ENCODE data around the gene FAM76B. TPM values are rescaled to one million over a fixed set of nuclear protein-coding genes. Genes with fewer than 3 reads are reported as not detected.

FAM76B gene
- polyA plus RNA-seq, 1 donor (not counting 4 experiments of a cell fraction or from before 2014, with no cell fraction given) = 17.4 TPM

DNA sequence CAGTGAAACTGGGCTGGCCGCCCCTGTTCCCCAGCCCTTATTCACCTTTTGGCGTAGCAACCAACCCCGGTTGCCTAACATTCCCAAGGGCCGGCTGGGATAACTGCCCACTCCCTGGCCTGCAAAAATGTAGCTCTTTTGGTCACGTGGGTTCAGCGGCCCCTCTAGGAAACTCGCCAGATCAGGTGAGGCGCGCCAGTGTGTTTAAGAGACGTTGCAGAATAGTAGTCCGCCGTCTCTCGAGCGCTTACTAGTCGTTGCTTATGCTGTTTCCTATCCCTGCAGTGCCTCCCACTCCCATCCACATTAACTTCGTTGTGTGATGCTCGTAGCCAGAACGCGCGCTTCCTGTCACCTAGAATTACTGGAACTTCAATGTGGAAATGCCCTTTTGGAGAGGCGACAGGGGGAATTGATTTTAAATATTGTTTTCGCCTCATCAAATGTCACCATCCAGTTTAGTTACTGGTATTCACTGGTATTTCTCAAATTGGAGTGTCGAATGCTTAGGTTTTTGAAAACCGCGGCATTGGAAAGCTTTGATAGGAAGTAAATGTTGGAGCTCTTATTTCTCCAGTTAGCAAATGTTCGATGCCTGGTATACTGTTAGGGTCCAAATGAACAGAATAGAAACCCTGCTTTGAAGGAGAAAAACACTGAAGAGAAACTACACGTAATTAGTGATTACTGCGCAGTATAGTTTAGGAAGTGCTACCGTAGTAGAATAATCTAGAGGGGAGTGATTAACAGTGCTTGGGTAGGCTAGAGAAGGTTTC, 1.5 kb upstream of the FAM76B start:
- dilution Hi-C loops (cut with MboI; ENCODE audit: extremely low pct_ligation_motif_present, low sequenced_read_pairs) = no loop called here
- Histone ChIP-seq H3K4me3 (ENCODE audit: control insufficient read depth in 2 of 3, extremely low read depth in 1 of 3, insufficient read depth in 2 of 3, low read depth in 1 of 3, low read length in 3 of 3) (peak overlapping the region; percentile 80 to 94 (median 94)), H3K27ac (ENCODE audit: control insufficient read depth, insufficient read depth, low read length) (peak overlapping the region; percentile 96), H2AFZ (ENCODE audit: control insufficient read depth, low read length) (peak overlapping the region; percentile 87), H4K20me1 (ENCODE audit: control insufficient read depth, extremely low read depth, insufficient read depth, low read length) (no peaks in the 10 kb centered on the region), H3K36me3 (ENCODE audit: control insufficient read depth in 2 of 2, extremely low read depth in 1 of 2, insufficient read depth in 2 of 2, low read length in 2 of 2) (no peaks in the 10 kb centered on the region), H3K27me3 (ENCODE audit: control insufficient read depth, extremely low read depth, insufficient read depth, low read length) (no peaks in the 10 kb centered on the region), H3K79me2 (ENCODE audit: control insufficient read depth, insufficient read depth, low read length) (peaks cover 55% of the 10 kb centered on the region), H3K9me1 (ENCODE audit: control insufficient read depth, extremely low read depth, insufficient read depth, low read length) (no peaks in the 10 kb centered on the region), H3K4me2 (ENCODE audit: control insufficient read depth, extremely low read depth, insufficient read depth, low read depth, low read length) (peak overlapping the region; percentile 96), H3K9ac (ENCODE audit: control insufficient read depth, extremely low read depth, insufficient read depth, low read length) (peak overlapping the region; percentile 95), H3K4me1 (ENCODE audit: control insufficient read depth, extremely low read depth, insufficient read depth, low read length) (peaks cover 17% of the 10 kb centered on the region), H3K9me3 (ENCODE audit: control insufficient read depth, low read depth, low read length) (no peaks in the 10 kb centered on the region)
- DNase-seq (ENCODE audit: low read depth, low spot score) (no peak), FAIRE-seq (peak; percentile 60)
- TF ChIP-seq, protein P1, sequence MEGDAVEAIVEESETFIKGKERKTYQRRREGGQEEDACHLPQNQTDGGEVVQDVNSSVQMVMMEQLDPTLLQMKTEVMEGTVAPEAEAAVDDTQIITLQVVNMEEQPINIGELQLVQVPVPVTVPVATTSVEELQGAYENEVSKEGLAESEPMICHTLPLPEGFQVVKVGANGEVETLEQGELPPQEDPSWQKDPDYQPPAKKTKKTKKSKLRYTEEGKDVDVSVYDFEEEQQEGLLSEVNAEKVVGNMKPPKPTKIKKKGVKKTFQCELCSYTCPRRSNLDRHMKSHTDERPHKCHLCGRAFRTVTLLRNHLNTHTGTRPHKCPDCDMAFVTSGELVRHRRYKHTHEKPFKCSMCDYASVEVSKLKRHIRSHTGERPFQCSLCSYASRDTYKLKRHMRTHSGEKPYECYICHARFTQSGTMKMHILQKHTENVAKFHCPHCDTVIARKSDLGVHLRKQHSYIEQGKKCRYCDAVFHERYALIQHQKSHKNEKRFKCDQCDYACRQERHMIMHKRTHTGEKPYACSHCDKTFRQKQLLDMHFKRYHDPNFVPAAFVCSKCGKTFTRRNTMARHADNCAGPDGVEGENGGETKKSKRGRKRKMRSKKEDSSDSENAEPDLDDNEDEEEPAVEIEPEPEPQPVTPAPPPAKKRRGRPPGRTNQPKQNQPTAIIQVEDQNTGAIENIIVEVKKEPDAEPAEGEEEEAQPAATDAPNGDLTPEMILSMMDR (optimal IDR thresholded peaks at IDR 0.05 in 1 of 3, IDR thresholded peaks at IDR 0.05 in 1 of 3, conservative IDR thresholded peaks at IDR 0.05 in 1 of 3; ENCODE audit: extremely low read depth in 1 of 3, insufficient read depth in 2 of 3, low read length in 3 of 3) = no peak
- no peak for TF ChIP-seq EZH2 (IDR thresholded peaks at IDR 0.05; ENCODE audit: low read length)

DNA sequence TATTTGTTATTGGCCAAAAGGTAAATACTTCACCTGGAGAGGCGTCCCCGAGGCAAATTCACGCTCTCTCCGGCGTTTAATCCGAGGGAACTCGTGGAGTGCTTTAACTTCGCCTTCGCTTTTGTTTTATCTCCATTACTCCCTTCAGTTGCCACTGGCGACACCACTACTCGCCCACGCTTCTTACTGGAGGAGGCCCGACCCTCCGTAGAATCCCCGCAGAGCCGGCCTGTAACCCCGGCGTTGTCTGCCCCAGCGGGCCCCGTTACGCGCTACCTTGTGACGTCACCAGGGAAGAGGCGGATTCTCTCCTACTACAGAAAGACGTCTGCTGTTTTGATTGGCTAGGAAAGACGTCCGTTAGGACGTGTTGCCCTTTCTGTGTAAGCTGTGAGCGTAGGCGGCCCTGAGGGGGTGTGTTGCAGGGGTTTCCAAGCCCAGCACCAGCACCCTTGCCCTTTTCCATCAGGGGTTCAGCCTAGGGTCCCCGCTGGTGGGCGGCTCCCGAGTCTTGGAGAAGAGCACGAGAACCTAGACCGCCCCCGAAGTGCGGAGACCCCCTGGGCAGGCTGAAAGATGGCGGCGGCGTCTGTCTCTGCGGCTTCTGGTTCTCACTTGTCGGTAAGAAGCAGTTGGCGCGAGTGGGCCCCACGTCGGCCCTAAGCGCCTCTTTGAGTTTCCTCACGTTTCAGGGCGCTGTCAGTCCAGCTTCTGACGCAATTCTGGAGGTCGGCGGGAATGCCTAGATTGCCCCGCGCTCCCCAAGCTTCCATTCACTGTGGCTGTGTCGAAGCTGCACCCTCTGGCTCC, 746 bp upstream of the FAM76B start, which contains the start of gene CEP57:
Gene CEP57, plus strand, starts transcription at position 376 of the 810 bp plus-strand sequence. Its CDS starts 201 bp downstream, at position 577.
- Histone ChIP-seq H3K4me1 (ENCODE audit: control insufficient read depth, extremely low read depth, insufficient read depth, low read length) (peaks cover 17% of the 10 kb centered on the region), H4K20me1 (ENCODE audit: control insufficient read depth, extremely low read depth, insufficient read depth, low read length) (no peaks in the 10 kb centered on the region), H2AFZ (ENCODE audit: control insufficient read depth, low read length) (peak within 1 kb of the TSS; percentile 87), H3K9me3 (ENCODE audit: control insufficient read depth, low read depth, low read length) (no peaks in the 10 kb centered on the region), H3K27me3 (ENCODE audit: control insufficient read depth, extremely low read depth, insufficient read depth, low read length) (no peaks in the 10 kb centered on the region), H3K4me2 (ENCODE audit: control insufficient read depth, extremely low read depth, insufficient read depth, low read depth, low read length) (peak within 1 kb of the TSS; percentile 96), H3K36me3 (ENCODE audit: control insufficient read depth in 2 of 2, extremely low read depth in 1 of 2, insufficient read depth in 2 of 2, low read length in 2 of 2) (peaks cover 0 to 2% of the 10 kb centered on the region in 2 experiments), H3K79me2 (ENCODE audit: control insufficient read depth, insufficient read depth, low read length) (peaks cover 49% of the 10 kb centered on the region), H3K27ac (ENCODE audit: control insufficient read depth, insufficient read depth, low read length) (peak within 1 kb of the TSS; percentile 96), H3K9ac (ENCODE audit: control insufficient read depth, extremely low read depth, insufficient read depth, low read length) (peak within 1 kb of the TSS; percentile 95), H3K9me1 (ENCODE audit: control insufficient read depth, extremely low read depth, insufficient read depth, low read length) (no peaks in the 10 kb centered on the region), H3K4me3 (ENCODE audit: control insufficient read depth in 2 of 3, extremely low read depth in 1 of 3, insufficient read depth in 2 of 3, low read depth in 1 of 3, low read length in 3 of 3) (peak within 1 kb of the TSS; percentile 80 to 94 (median 94))
- peak; percentile 73 for FAIRE-seq
- dilution Hi-C loops (cut with MboI; ENCODE audit: extremely low pct_ligation_motif_present, low sequenced_read_pairs) = no loop called here
- TF ChIP-seq, protein P1 (optimal IDR thresholded peaks at IDR 0.05 in 1 of 3, IDR thresholded peaks at IDR 0.05 in 1 of 3, conservative IDR thresholded peaks at IDR 0.05 in 1 of 3; ENCODE audit: extremely low read depth in 1 of 3, insufficient read depth in 2 of 3, low read length in 3 of 3) = no peak
- no peak for TF ChIP-seq EZH2 (IDR thresholded peaks at IDR 0.05; ENCODE audit: low read length)
- DNase-seq (ENCODE audit: low read depth, low spot score) = peak; percentile 88

Data from keratinocyte (primary cell).